AG08395 (cell line): ENCODE measurements around the gene CCDC158.

Experiments
- DNase-seq: peaks from one replicate; pipeline ENCODE4 v3.0.0; 2012; ENCODE audit warnings: mixed read lengths, low spot score

The CCDC158 gene

DNA sequence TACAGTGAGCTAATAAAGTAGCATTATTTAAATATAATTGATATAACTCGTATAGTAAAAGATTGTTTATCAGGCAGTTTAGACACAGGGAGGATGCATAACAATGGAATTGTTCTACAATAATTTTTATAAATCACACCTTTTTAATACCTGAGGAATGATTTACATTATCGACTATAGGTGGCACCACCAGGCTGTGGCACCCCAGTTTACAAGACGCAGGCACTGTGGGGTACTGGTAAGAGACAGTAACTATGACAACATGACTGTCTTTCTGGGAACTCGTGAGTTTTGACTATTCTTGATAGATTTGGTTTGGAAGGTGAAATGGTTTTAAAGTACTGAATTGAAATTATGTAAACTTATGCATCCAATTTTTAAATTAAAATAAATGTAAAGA lies 141.5 kb downstream of the CCDC158 start:
- DNase-seq: no peak

DNA sequence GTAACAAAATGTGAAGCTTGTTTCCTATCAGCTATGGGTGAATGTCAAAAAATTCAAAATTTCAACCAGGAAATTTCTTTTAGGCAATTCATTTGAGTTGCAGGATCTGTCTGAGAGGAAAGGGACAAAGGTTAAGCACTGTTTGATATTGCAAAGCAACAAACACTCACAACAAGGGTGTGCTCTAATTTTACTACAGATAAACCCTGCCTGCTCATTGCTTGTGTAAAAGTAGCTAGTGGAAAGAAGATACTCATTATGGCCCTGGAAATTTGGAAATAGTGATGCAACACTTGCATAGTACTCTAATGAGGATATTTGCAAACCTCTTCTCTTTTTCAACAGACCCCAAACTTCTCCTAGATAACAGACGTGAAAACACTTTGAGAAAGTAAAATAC lies 142.4 kb downstream of the CCDC158 start:
- DNase-seq: no peak

DNA sequence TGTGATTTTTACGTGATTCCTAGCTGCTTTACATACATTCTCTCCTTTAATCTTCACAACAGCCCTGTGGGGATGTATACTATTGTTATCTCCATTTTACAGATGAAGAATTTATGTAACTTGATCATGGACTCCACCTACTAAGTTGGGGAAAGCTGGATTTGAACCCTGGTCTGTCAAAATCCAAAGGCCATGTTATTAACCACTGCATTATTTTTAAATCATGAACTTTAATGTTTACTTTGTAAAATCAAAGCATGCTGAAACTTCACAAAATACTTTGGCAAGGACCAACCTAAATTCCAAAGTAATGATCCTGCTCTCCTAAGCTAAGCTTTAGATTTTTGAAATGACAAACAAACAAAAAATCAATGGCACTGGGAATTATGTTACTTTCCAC lies 143.3 kb downstream of the CCDC158 start:
- no peak for DNase-seq

DNA sequence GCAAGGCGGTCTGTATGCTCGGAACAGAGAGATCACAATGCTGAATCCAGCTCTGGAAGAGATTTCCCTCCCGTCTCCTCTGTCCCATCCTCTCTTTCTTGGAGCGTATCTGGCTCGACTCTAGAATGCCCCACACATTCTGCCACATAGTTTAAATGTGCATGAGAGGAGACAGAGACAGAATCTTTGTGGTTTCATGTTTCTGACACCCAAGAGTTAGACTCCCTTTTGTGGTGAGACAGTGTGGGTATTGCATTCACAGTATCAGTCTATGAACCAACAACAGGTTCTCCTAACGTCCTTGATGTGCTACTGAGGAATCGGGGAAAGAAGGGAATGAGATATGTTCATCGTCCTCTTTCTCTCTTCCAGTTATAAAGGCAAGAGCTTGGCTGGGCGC lies 144.1 kb downstream of the CCDC158 start:
- no peak for DNase-seq

DNA sequence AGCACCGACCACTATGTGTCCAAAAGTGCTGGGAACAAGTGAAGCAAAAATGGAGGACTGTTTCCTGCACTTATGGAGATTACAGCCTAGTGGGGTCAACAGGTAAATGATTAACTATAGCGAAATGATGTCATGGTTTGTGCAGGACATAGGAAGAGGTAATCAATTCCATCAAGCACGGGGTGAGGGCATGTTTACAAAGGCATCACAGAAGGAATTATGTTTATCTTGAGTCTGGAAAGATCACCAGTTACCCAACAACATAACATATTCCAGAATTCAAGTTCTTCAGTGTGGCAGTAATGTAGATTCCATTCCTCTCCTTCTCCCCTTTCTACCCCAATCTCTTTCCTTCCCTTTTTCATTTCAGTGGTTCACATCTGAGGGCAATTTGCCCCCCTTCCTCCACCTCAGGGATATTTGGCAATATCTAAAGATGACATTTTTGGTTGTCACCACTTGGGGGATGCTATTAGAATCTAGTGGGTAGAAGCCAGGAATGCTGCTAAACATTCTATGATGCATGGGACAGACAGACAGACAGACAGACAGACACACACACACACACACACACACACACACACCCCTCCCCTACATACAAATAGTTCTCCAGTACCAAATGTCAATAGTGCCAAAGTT lies 145.3 kb downstream of the CCDC158 start:
- DNase-seq: no peak

DNA sequence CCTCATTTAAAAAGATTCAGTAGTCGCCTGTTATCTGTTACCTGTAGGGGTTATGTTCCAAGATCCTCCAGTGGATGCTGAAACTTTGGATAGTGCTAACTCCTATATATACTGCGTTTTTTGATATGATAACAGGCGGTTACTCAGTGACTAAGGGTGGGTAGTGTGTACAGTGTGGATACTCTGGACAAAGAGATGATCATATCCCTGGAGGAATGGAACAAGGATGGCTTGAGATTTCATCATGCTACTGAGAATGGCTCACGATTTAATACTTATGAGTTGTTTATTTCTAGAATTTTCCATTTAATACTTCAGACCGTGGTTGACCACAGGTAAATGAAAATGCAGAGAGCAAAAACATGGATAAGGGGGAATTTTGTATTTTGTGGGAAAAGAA lies 147.9 kb downstream of the CCDC158 start:
- no peak for DNase-seq

DNA sequence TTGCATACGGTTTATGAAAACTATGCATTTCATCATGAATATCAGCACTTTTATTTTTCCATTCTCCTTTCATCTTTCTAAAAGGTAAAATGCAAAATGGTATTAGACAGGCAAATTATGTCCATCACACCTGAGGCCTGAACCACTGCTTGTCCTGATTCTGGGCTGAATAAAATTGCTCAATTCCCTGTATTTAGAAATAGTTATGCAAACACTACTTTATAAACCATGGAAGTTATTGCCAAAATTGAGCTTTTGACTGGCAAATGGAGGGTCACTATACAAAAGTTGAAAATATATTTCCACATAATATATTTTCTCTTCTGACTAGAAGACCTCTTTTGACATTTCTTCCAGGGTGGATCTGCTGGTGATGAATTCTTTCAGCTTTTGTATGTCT lies 148.4 kb downstream of the CCDC158 start:
- DNase-seq: no peak

DNA sequence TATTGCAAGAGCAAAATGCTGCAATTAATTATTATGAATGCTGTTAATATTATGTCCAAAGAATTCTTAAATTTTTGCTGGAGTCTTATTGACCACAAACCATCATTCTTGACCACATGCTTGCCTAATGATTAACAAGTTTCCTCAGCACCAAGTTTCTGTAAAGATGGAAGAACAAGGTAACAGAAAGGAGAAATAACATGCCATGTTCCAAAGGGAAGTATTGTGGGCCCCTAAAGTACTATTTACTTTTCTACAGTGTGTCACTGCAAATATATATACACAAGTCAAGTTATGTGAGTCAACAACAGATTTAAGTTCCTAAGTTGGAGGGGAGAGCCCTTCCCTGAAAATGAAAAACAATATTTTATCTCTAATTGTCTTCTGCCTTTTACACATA lies 148.9 kb downstream of the CCDC158 start:
- DNase-seq: no peak

DNA sequence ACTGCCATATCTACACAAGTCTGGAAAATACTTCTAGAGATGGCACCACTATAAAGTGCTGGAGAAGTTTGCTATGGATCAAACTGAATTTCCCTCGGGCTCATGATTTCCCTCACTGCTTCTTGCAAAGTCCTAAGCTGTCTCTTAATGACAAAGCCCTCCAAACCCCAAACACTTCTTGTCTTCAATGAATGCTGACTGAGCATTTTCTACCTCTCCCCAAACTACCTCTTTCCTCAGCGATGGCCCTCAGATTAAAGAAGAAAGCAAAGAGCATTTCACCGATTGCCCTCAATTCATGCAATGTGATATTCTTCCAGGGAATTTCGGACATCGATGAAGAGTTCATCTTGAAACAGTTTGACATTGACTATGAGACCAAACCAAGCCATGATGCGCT lies 149.7 kb downstream of the CCDC158 start:
- no peak for DNase-seq

DNA sequence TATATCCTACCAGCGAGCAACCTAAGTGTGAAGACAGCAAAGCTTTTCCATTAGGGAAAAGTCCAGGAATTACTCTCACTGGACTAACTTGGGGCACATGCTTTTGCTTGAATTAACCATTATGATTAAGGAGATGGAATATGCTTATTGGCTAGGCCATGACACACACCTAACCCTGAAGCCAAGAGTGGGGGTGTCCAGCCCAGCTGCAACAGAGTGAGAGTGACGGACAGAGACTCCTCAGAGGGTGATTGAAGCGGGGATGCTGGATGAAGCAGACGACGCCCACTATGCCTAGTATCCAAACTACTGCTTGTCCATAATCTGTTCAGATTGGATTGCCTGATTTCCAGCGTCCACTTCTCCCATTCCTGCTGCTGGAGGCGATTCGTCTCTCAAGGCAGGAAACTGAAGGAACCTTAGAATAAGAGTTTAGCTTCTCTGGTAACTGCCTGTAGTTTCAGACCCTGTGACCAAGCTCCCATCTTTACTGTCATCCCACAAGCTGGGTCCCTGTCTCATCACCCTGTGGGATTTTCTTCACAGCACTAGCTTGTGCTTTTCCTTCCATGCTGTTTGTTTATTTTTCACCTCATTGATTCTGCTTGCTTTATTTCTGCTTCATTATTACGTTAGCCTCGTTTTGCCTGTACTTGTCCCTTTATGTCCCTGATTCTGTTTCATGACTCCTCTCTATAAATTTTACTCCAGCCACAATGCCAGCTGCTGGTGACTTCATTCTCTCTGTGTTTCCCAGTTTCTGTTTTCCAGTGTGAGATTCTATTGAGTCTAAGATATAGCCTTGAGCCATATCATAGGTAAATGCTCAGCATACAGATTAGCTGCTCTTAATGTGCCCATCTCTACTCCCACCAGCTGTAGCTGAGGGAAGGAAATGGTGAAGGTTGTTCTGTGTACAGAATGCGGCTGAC lies 150.4 kb downstream of the CCDC158 start:
- DNase-seq: no peak

DNA sequence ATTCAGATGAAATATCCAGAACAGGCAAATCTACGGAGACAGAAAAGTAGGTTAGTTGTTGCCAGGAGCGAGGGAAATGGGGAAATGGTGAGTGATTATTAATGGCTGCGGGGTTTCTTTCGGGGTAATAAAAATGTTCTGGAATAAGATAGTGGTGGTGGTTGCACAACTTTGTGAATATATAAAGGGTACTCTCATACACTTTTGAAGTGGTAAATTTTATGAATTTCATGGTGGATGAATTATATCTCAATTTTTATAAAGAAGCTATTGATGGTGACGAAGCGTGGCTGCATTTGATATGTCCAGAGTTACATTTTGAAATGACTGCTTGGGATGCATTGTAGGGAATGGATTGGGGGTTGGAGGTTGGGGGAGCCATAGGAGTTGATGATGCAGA lies 153.1 kb downstream of the CCDC158 start:
- DNase-seq: no peak

DNA sequence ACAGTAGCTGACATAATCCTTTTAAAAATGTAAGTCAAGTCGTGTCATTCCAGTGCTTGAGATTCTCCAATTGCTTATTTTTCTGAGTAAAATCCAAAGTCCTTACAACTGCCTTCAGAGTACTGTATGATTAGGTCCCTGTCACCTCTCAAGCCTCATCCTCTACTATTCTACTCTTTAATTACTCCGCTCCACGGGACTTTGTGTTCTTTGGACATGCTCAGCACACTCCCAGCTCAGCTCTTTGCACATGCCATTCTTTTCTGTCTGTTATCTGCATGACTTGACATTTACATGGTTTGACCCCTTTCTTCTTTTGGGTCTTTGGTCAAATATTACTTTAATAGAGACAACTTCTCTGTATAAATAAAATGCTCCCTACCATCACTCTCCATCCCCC lies 154.3 kb downstream of the CCDC158 start:
- DNase-seq: no peak

DNA sequence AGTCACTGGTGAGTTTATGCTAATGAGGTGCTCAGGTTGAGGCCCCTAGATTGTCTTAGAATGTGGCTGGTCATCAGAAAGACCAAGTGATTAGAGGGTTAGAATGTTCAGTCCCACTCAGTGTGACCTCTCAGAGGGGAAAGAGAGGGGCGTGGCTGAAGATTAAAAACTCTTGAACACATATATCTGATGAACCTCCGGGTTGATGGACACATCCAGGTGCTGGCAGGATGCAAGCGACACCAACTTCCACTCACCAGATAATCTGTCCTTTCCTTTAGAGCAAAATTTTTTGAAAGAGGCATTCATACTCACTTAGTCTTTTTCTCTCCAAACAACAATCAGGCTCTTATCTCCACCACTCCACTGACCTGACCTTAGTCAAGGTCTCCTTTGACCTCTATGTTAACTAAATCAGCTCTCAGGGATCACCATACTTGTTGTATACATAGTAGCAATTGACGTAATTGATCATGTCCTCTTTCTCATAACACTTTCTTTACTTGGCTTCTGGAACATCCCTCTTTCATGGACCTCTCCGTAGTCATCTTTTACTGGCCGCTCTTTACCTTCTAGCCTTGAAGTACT lies 155.2 kb downstream of the CCDC158 start:
- DNase-seq: no peak
